IPS-20b (cell line): ENCODE results near the gene ATPAF1.

Experiments
- H3K27ac ChIP-seq: one replicate; pipeline ENCODE4 v1.5.1; 2013; ENCODE audit warnings: low read length
- H3K27me3 ChIP-seq: 2 replicates; pipeline ENCODE4 v1.6.1; 2013; ENCODE audit warnings: mild to moderate bottlenecking, low read length, inconsistent platforms; ENCODE audit not compliant: insufficient read depth
- H3K36me3 ChIP-seq: 2 replicates; pipeline ENCODE4 v1.6.1; 2013; ENCODE audit warnings: low read depth, mild to moderate bottlenecking, inconsistent platforms, low read length, moderate library complexity; ENCODE audit not compliant: insufficient read depth
- H3K4me1 ChIP-seq: 2 replicates; pipeline ENCODE4 v1.6.1; 2013; ENCODE audit warnings: mild to moderate bottlenecking, control low read depth, inconsistent platforms, low read length, moderate library complexity; ENCODE audit not compliant: insufficient read depth
- H3K4me3 ChIP-seq: 2 replicates; pipeline ENCODE4 v1.5.1; 2013; ENCODE audit warnings: mild to moderate bottlenecking, low read length, inconsistent platforms
- H3K9ac ChIP-seq: 2 replicates; pipeline ENCODE4 v1.6.1; 2013; ENCODE audit warnings: low read depth, mild to moderate bottlenecking, inconsistent platforms, low read length, moderate library complexity
- H3K9me3 ChIP-seq: 2 replicates; pipeline ENCODE4 v1.6.1; 2013; ENCODE audit warnings: mild to moderate bottlenecking, low read depth, low read length, inconsistent platforms; ENCODE audit not compliant: insufficient read depth

Gene ATPAF1

GRCh38 chr1:46619656-46620258 lies 48.4 kb downstream of the ATPAF1 start:
- Histone ChIP-seq H3K4me3 (no peak overlapping the region), H3K27ac (no peak overlapping the region), H3K27me3 (peaks cover 26% of the 10 kb centered on the region), H3K36me3 (no peaks in the 10 kb centered on the region), H3K9me3 (no peaks in the 10 kb centered on the region), H3K9ac (no peak overlapping the region), H3K4me1 (peaks cover 3% of the 10 kb centered on the region; the same call in 1 of the 2 replicates)

GRCh38 chr1:46618754-46619415 lies 49.3 kb downstream of the ATPAF1 start:
- peaks cover 12% of the 10 kb centered on the region; the same call in 1 of the 2 replicates for H3K4me1 ChIP-seq
- no peak overlapping the region for H3K4me3 ChIP-seq
- H3K9ac ChIP-seq, result no peak overlapping the region
- H3K9me3 ChIP-seq, result no peaks in the 10 kb centered on the region
- H3K27ac ChIP-seq, result no peak overlapping the region
- peaks cover 26% of the 10 kb centered on the region for H3K27me3 ChIP-seq
- H3K36me3 ChIP-seq, result no peaks in the 10 kb centered on the region

DNA sequence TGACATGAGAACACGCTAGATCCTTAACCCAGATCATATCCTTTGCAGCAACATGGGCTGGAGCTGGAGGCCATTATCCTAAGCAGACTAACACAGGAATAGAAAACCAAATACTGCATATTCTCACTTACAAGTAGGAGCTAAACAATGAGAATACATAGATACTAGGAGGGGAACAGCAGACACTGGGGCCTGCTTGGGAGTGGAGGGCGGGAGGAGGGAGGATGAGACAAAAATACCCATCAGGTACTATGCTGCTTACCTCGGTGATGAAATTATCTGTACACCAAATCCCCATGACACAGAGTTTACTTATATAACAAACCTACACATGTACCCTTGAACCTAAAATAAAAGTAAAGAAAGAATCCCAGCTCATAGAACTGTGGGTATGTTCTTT lies 50.3 kb downstream of the ATPAF1 start:
- Histone ChIP-seq H3K4me1 (peaks cover 16% of the 10 kb centered on the region), H3K9ac (no peak overlapping the region), H3K27me3 (peaks cover 26% of the 10 kb centered on the region), H3K4me3 (no peak overlapping the region), H3K9me3 (no peaks in the 10 kb centered on the region), H3K36me3 (no peaks in the 10 kb centered on the region), H3K27ac (no peak overlapping the region)

DNA sequence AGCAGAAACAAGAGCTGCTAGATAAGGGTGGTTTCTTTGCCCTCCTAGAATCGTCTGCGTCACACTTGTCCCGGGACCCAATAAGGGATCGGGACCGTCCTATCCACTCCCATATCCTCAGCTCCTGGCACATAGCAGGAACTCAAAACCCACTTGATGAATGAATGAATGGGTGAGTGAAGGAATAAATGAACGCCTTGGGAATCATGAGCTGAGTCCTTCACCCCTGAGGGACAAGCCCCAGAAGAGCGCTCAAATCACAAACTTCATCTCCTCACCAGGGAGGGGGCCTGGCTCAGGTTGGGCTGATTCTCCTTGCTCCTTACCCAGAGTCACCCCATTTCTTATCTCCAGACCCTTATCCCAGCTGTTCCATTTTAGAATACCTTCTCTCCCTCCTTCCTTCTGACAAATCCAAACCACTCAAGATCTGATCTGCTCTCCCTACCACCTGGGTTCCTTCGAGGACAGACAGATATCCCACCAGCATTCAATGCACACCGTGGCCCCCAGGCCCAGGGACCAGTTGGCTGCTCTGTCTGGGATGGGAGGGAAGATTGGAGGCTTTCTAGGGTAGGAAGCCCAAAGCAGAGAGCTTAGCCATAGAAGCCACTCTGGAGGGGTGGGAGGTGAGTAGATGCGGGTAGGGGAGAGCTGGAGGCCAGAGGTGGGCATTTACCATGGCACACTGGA lies 50.9 kb downstream of the ATPAF1 start:
- H3K9ac ChIP-seq, result peak overlapping the region; percentile 55; the same call in 1 of the 2 replicates
- peaks cover 16% of the 10 kb centered on the region for H3K4me1 ChIP-seq
- H3K4me3 ChIP-seq, result peak overlapping the region; percentile 76
- H3K9me3 ChIP-seq, result no peaks in the 10 kb centered on the region
- no peak overlapping the region for H3K27ac ChIP-seq
- peaks cover 26% of the 10 kb centered on the region for H3K27me3 ChIP-seq
- H3K36me3 ChIP-seq, result no peaks in the 10 kb centered on the region

DNA sequence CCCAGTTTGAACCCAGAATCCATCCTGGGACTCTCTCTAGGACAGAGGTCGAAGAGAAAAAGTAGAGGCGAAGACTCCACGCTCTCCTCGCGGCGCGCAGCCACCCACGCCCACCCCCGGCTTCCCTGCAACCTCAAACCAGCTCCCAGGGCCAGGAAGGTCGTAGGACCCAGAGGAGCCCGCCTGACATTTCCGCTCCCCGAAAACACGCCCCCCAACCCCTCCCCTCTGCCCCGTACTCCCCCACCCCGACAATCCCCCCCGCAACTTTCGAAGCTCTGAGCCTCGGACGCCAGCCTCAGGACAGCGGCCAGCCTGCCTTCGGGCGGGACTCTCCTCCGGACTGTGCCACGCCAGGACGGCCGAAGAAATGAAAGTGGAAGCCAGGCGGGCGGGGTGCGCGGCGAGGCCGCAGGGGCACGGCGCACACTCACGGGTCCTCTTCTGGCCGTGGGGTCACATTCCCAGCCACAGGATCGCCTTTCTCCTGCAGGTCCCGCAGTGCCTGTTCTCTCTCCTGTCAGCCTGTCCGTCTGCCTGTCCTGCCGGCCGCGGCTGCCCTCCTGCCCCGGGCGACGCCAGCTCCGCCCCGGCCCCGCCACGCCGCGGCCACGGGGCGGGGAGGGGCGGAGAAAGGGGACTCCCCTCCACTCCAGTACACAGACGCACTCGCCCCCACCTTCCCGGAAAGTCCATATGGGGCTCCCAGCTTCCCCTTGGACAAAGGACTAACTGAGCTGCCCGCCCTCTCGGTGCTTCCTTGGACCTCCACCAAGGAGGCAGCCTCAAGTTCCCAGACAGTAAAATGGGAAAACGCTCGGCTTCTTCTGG lies 51.7 kb downstream of the ATPAF1 start, which contains the start of gene MOB3C:
Gene MOB3C (minus strand): TSS at position 535 of the 831 bp plus-strand sequence. CDS start 3,490 bp downstream, outside the sequence.
- Histone ChIP-seq H3K9ac (peak within 1 kb of the TSS; percentile 55; the same call in 1 of the 2 replicates), H3K4me1 (peaks cover 19% of the 10 kb centered on the region), H3K4me3 (peak within 1 kb of the TSS; percentile 76), H3K27me3 (peaks cover 26% of the 10 kb centered on the region), H3K36me3 (no peaks in the 10 kb centered on the region), H3K27ac (no peak within 1 kb of the TSS), H3K9me3 (no peaks in the 10 kb centered on the region)

DNA sequence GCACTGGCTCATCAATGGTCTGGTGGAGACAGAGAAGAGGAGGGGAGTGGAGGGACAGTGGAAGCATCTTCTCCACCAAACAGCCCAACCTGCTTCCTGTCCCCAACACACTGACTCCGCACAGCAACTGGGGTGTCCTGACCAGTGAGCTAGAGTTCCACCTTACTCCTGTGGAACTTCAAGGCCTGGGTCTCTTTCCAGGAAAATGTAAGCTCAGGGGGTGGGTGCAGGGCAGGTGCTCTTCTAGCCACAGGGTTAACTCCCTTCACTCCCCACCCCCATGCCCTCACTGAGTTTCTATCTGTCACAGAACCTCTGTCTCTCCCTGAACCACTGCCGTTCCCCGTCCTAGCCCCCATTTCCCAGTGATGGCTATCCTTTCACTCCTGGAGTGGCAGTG lies 52.4 kb downstream of the ATPAF1 start:
- Histone ChIP-seq H3K9me3 (no peaks in the 10 kb centered on the region), H3K27ac (no peak overlapping the region), H3K27me3 (peaks cover 25% of the 10 kb centered on the region), H3K36me3 (no peaks in the 10 kb centered on the region), H3K9ac (no peak overlapping the region), H3K4me1 (peaks cover 22% of the 10 kb centered on the region), H3K4me3 (peak overlapping the region; percentile 76; the same call in 1 of the 2 replicates)

GRCh38 chr1:46615088-46615487 lies 53.1 kb downstream of the ATPAF1 start:
- H3K27me3 ChIP-seq, result peaks cover 18% of the 10 kb centered on the region
- H3K9ac ChIP-seq, result no peak overlapping the region
- H3K27ac ChIP-seq, result no peak overlapping the region
- no peak overlapping the region for H3K4me3 ChIP-seq
- H3K36me3 ChIP-seq, result no peaks in the 10 kb centered on the region
- no peaks in the 10 kb centered on the region for H3K9me3 ChIP-seq
- peaks cover 22% of the 10 kb centered on the region for H3K4me1 ChIP-seq

DNA sequence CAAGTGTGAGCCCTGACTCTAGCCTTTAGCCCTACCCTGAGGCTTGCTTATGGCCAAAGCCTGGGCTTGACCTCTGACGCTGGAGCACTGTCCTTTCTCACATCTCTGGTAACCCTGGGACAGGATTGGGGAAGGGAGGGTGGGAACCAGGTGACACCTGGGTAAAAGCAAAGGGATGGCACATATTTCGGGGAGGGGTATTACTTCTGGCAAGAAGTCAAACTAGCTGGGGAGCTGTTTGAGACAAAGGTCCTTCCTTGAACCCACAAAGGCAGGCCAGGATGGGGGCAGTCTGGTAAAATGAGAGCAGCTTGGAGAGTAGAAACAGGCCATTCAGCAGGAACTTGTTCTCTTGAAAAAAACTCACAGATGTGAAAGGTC lies 53.6 kb downstream of the ATPAF1 start:
- Histone ChIP-seq H3K4me1 (peaks cover 22% of the 10 kb centered on the region), H3K27ac (no peak overlapping the region), H3K4me3 (no peak overlapping the region), H3K9ac (peak overlapping the region; percentile 22; the same call in 1 of the 2 replicates), H3K36me3 (no peaks in the 10 kb centered on the region), H3K9me3 (no peaks in the 10 kb centered on the region), H3K27me3 (peaks cover 18% of the 10 kb centered on the region)

GRCh38 chr1:46613661-46614603 lies 54.2 kb downstream of the ATPAF1 start:
- H3K9me3 ChIP-seq, result no peaks in the 10 kb centered on the region
- H3K27me3 ChIP-seq, result peaks cover 18% of the 10 kb centered on the region
- peaks cover 22% of the 10 kb centered on the region for H3K4me1 ChIP-seq
- H3K27ac ChIP-seq, result no peak overlapping the region
- H3K36me3 ChIP-seq, result no peaks in the 10 kb centered on the region
- peak overlapping the region; percentile 53; the same call in 1 of the 2 replicates for H3K9ac ChIP-seq
- H3K4me3 ChIP-seq, result peak overlapping the region; percentile 52; the same call in 1 of the 2 replicates

GRCh38 chr1:46612937-46613660 lies 55.1 kb downstream of the ATPAF1 start:
- Histone ChIP-seq H3K36me3 (peaks cover 2% of the 10 kb centered on the region; the same call in 1 of the 2 replicates), H3K27me3 (peaks cover 14% of the 10 kb centered on the region), H3K4me1 (peaks cover 22% of the 10 kb centered on the region), H3K9ac (peak overlapping the region; percentile 53; the same call in 1 of the 2 replicates), H3K27ac (no peak overlapping the region), H3K9me3 (no peaks in the 10 kb centered on the region), H3K4me3 (peak overlapping the region; percentile 52; the same call in 1 of the 2 replicates)
